Measurements from ENCODE around the gene CDH23.

CDH23 gene

DNA sequence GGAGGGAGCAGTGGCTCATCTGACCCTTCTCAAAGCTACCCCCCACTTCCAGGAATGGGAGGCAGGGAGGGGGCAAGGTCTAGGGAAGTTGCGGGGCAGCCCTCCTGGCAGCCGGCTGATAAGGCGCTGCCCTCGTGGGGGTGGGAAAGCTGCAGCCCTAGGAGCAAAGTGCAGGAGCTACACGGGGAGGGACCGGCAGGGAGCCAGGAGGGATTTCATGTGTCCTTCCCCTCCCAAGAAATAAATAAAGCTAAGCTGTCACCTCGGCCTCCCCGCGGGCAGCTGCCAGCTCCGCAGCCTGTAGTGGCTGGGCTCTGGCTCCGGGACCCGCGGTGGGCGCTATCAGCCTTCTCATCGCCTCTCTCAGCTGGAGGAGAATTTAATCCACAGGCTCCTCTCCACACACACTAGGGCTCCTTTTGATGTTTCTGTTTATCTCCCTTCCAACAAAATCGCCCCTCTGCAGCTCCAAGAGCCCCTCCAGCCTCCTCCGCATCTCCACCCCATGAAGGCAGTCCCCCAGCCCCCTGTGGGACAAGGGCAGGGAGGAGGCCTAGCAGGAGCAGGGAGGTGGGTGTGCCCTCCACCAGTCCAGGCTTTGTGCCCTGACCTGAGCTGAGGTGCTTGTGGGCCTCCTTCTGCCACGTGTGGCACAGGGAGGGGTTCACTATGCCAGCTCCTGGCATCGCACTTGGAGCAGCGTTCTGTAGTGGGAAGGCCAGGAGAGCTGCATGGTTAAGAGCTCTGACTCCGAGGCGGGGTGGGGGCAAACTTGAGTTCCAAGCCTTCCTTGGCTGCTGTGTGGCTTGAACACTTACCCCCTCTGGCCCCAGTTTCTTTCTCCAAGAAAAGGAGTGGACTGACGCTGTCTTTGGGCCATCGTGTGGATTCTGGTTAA lies 242.4 kb downstream of the CDH23 start:
- H3K27me3 ChIP-seq (ENCODE audit: control insufficient read depth, insufficient read depth, low read length) = peaks cover 40% of the 10 kb centered on the region
- H3K4me3 ChIP-seq (ENCODE audit: low read depth, low read length) = no peak overlapping the region
- peaks cover 43% of the 10 kb centered on the region for H3K4me1 ChIP-seq (ENCODE audit: control insufficient read depth, insufficient read depth, low read length)
- no peaks in the 10 kb centered on the region for H3K36me3 ChIP-seq (ENCODE audit: control insufficient read depth, insufficient read depth, low read length)
- no peak overlapping the region for H3K9ac ChIP-seq (ENCODE audit: low read depth, low read length)
- no peaks in the 10 kb centered on the region for H3K9me3 ChIP-seq (ENCODE audit: control insufficient read depth, insufficient read depth, low read length)
- peak overlapping the region; percentile 67 for H3K27ac ChIP-seq (ENCODE audit: low read depth, low read length)

GRCh38 chr10:71640607-71641006 lies 243.9 kb downstream of the CDH23 start:
- H3K27me3 ChIP-seq (ENCODE audit: control insufficient read depth, insufficient read depth, low read length) = peaks cover 25% of the 10 kb centered on the region

DNA sequence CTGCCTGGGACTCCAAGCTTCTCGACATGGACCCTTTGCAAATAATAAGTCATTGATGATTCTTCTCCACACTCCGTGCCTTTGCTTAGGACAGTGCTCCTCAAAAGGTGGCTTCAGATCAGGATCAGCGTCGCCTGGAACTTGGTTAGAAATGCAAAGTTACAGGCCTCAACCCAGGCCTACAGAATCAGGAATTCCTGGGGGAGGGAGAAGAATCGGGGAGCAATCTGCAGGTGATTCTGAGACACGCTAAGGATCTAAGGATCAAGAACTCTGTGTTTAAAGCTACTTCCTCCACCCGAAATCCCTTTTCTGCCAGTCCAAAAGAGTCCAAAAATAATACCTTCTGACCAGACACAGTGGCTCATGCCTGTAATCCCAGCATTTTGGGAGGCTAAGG lies 244.7 kb downstream of the CDH23 start:
- H3K27me3 ChIP-seq (ENCODE audit: control insufficient read depth, insufficient read depth, low read length) = peaks cover 17% of the 10 kb centered on the region; the same call in 1 of the 2 replicates
- no peak overlapping the region for H3K4me3 ChIP-seq (ENCODE audit: low read depth, low read length)
- no peak overlapping the region for H3K27ac ChIP-seq (ENCODE audit: low read depth, low read length)
- peaks cover 27% of the 10 kb centered on the region for H3K4me1 ChIP-seq (ENCODE audit: control insufficient read depth, insufficient read depth, low read length)
- no peaks in the 10 kb centered on the region for H3K9me3 ChIP-seq (ENCODE audit: control insufficient read depth, insufficient read depth, low read length)
- no peaks in the 10 kb centered on the region for H3K36me3 ChIP-seq (ENCODE audit: control insufficient read depth, insufficient read depth, low read length)
- no peak overlapping the region for H3K9ac ChIP-seq (ENCODE audit: low read depth, low read length)

More at GRCh38 chr10:71640607-71641006, 243.9 kb downstream of the CDH23 start:
- Histone ChIP-seq H3K36me3 (ENCODE audit: control insufficient read depth, insufficient read depth, low read length) (no peaks in the 10 kb centered on the region), H3K4me3 (ENCODE audit: low read depth, low read length) (no peak overlapping the region), H3K9me3 (ENCODE audit: control insufficient read depth, insufficient read depth, low read length) (no peaks in the 10 kb centered on the region), H3K4me1 (ENCODE audit: control insufficient read depth, insufficient read depth, low read length) (peaks cover 29% of the 10 kb centered on the region), H3K9ac (ENCODE audit: low read depth, low read length) (no peak overlapping the region), H3K27ac (ENCODE audit: low read depth, low read length) (no peak overlapping the region)

GRCh38 chr10:71641986-71642385 lies 245.3 kb downstream of the CDH23 start:
- H3K4me1 ChIP-seq (ENCODE audit: control insufficient read depth, insufficient read depth, low read length) = peaks cover 27% of the 10 kb centered on the region
- H3K9me3 ChIP-seq (ENCODE audit: control insufficient read depth, insufficient read depth, low read length) = no peaks in the 10 kb centered on the region
- no peak overlapping the region for H3K4me3 ChIP-seq (ENCODE audit: low read depth, low read length)
- 0 out of 2 replicates have a peak, but pooled peaks cover 12% of the 10 kb centered on the region for H3K27me3 ChIP-seq (ENCODE audit: control insufficient read depth, insufficient read depth, low read length)
- H3K36me3 ChIP-seq (ENCODE audit: control insufficient read depth, insufficient read depth, low read length) = no peaks in the 10 kb centered on the region
- H3K27ac ChIP-seq (ENCODE audit: low read depth, low read length) = no peak overlapping the region
- H3K9ac ChIP-seq (ENCODE audit: low read depth, low read length) = no peak overlapping the region

DNA sequence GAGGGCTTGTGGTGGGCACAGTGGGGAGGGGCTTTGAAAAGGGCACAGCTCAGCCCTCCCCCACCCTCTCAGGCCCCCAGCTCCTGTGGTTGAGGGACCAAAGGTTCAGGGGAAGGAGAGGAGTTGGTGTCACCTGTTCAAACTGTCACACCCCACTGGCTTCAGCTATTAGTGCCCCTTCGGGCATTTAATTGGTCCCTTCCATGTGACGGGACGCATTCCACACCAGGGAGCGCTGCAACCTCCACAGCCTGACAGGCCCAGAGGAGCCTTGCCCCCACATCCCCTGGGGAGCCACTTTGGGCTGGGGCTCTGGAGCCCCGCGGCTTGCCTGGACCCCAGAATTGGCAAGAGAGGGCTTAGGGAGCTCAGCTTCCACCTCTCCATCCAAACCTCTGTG lies 247.2 kb downstream of the CDH23 start:
- Histone ChIP-seq H3K9me3 (ENCODE audit: control insufficient read depth, insufficient read depth, low read length) (no peaks in the 10 kb centered on the region), H3K36me3 (ENCODE audit: control insufficient read depth, insufficient read depth, low read length) (no peaks in the 10 kb centered on the region), H3K9ac (ENCODE audit: low read depth, low read length) (no peak overlapping the region), H3K27ac (ENCODE audit: low read depth, low read length) (no peak overlapping the region), H3K27me3 (ENCODE audit: control insufficient read depth, insufficient read depth, low read length) (0 out of 2 replicates have a peak, but pooled peaks cover 7% of the 10 kb centered on the region), H3K4me3 (ENCODE audit: low read depth, low read length) (no peak overlapping the region), H3K4me1 (ENCODE audit: control insufficient read depth, insufficient read depth, low read length) (peaks cover 22% of the 10 kb centered on the region)

DNA sequence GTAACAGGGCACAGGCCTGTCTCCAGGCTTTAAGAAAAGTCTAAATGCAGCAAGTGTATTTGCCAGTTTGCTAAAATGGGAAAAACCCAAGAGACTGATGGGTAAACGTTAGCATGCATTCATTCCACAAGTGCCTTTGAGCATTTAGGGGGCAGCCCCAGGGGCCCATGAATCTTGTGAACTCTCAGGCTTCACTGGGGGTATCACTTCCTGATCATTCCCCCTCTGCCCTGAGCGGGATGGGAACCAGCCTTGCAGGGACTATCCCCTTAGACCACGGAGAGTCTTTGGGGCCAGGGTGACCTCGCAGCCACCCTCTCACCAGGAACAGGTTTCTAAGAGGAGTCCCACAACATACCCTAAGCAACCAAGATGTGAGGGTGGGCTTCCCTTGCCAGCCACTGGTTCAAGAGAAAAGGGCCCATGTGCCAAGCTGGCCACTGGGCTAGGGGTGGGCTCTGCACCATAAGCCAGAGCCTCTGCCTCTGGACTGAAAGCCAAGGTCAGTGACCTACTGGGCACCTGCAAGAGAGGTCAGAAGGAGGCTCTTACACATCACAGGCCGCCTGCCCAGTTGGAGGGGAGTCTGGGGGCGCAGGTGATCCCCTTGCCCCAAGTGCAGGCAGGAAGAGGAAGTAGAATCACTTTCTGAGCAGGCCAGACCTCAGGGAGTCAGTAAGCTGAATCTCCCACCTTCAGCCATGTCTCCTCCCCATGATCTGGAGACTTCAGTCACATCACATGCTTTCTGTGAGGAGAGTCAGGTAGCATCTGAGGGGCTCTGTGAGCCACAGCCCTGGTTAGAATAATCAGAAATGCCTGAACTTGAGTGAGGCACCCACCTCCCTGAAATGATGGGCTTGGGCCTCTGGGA lies 247.8 kb downstream of the CDH23 start:
- no peak overlapping the region for H3K4me3 ChIP-seq (ENCODE audit: low read depth, low read length)
- 0 out of 2 replicates have a peak, but pooled peaks cover 7% of the 10 kb centered on the region for H3K27me3 ChIP-seq (ENCODE audit: control insufficient read depth, insufficient read depth, low read length)
- H3K9ac ChIP-seq (ENCODE audit: low read depth, low read length) = no peak overlapping the region
- no peaks in the 10 kb centered on the region for H3K9me3 ChIP-seq (ENCODE audit: control insufficient read depth, insufficient read depth, low read length)
- H3K4me1 ChIP-seq (ENCODE audit: control insufficient read depth, insufficient read depth, low read length) = peaks cover 18% of the 10 kb centered on the region
- H3K27ac ChIP-seq (ENCODE audit: low read depth, low read length) = no peak overlapping the region
- H3K36me3 ChIP-seq (ENCODE audit: control insufficient read depth, insufficient read depth, low read length) = no peaks in the 10 kb centered on the region

DNA sequence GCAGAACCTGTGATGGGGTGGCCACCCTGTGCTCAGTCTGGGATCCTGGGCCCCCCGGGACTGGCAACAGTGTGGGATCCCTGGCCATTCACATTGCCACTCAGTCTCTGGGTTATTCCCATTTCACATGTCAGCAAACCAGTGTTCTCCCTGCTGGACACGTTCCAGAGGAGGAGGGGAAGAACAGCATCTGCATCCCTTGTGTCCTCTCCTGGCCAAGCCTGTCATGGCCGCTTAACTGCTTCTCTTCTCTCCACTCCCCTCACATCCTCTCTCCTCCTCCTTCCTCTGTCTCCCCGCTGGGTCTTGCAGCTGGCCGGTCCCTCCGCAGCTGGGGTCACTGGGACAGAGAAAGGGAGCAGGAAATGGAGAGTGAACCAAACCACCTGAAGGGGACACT lies 248.5 kb downstream of the CDH23 start:
- Histone ChIP-seq H3K4me3 (ENCODE audit: low read depth, low read length) (no peak overlapping the region), H3K9me3 (ENCODE audit: control insufficient read depth, insufficient read depth, low read length) (no peaks in the 10 kb centered on the region), H3K4me1 (ENCODE audit: control insufficient read depth, insufficient read depth, low read length) (peaks cover 18% of the 10 kb centered on the region), H3K36me3 (ENCODE audit: control insufficient read depth, insufficient read depth, low read length) (no peaks in the 10 kb centered on the region), H3K9ac (ENCODE audit: low read depth, low read length) (no peak overlapping the region), H3K27ac (ENCODE audit: low read depth, low read length) (no peak overlapping the region), H3K27me3 (ENCODE audit: control insufficient read depth, insufficient read depth, low read length) (0 out of 2 replicates have a peak, but pooled peaks cover under 1% of the 10 kb centered on the region)

DNA sequence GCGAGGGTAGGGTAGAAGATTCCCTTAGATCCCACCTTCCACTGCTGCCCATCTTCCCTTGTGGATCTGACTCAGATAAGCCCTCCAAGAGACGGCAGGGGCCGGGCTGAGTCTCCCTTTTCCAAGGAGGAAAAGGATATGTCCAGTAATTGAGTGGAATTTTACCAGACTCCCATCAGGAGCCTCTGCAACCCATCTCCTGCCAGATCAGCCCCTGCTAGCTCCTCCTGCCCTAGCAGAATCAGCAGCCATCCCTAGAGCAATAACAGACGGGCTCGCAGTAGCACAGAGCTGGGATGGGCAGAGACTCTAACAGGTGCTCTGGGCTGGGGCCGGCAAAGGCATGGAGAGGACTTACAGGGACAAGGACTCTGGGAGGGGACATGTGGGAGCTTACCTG lies 249.3 kb downstream of the CDH23 start:
- no peaks in the 10 kb centered on the region for H3K27me3 ChIP-seq (ENCODE audit: control insufficient read depth, insufficient read depth, low read length)
- H3K4me3 ChIP-seq (ENCODE audit: low read depth, low read length) = no peak overlapping the region
- H3K36me3 ChIP-seq (ENCODE audit: control insufficient read depth, insufficient read depth, low read length) = no peaks in the 10 kb centered on the region
- peaks cover 16% of the 10 kb centered on the region for H3K4me1 ChIP-seq (ENCODE audit: control insufficient read depth, insufficient read depth, low read length)
- no peak overlapping the region for H3K27ac ChIP-seq (ENCODE audit: low read depth, low read length)
- no peaks in the 10 kb centered on the region for H3K9me3 ChIP-seq (ENCODE audit: control insufficient read depth, insufficient read depth, low read length)
- no peak overlapping the region for H3K9ac ChIP-seq (ENCODE audit: low read depth, low read length)

GRCh38 chr10:71646592-71647292 lies 250.0 kb downstream of the CDH23 start:
- no peaks in the 10 kb centered on the region for H3K27me3 ChIP-seq (ENCODE audit: control insufficient read depth, insufficient read depth, low read length)
- peaks cover 13% of the 10 kb centered on the region; the same call in 1 of the 2 replicates for H3K4me1 ChIP-seq (ENCODE audit: control insufficient read depth, insufficient read depth, low read length)
- H3K9me3 ChIP-seq (ENCODE audit: control insufficient read depth, insufficient read depth, low read length) = no peaks in the 10 kb centered on the region
- H3K36me3 ChIP-seq (ENCODE audit: control insufficient read depth, insufficient read depth, low read length) = no peaks in the 10 kb centered on the region
- H3K4me3 ChIP-seq (ENCODE audit: low read depth, low read length) = no peak overlapping the region
- no peak overlapping the region for H3K9ac ChIP-seq (ENCODE audit: low read depth, low read length)
- H3K27ac ChIP-seq (ENCODE audit: low read depth, low read length) = no peak overlapping the region

GRCh38 chr10:71647526-71648253 lies 251.0 kb downstream of the CDH23 start:
- Histone ChIP-seq H3K4me3 (ENCODE audit: low read depth, low read length) (no peak overlapping the region), H3K27me3 (ENCODE audit: control insufficient read depth, insufficient read depth, low read length) (no peaks in the 10 kb centered on the region), H3K27ac (ENCODE audit: low read depth, low read length) (no peak overlapping the region), H3K4me1 (ENCODE audit: control insufficient read depth, insufficient read depth, low read length) (peaks cover 13% of the 10 kb centered on the region; the same call in 1 of the 2 replicates), H3K36me3 (ENCODE audit: control insufficient read depth, insufficient read depth, low read length) (no peaks in the 10 kb centered on the region), H3K9ac (ENCODE audit: low read depth, low read length) (no peak overlapping the region), H3K9me3 (ENCODE audit: control insufficient read depth, insufficient read depth, low read length) (no peaks in the 10 kb centered on the region)
